GM19372 (cell line): Measurements from ENCODE around the gene PRKAB1.

Source experiments
- ATAC-seq: cut with Tn5 transposase; IDR thresholded peaks from one replicate; pipeline ENCODE4 v1.9.1; 2021; ENCODE audit warnings: mild to moderate bottlenecking, low read depth, moderate library complexity; ENCODE audit not compliant: unreplicated experiment

PRKAB1 gene

GRCh38 chr12:119682639-119683252, 14.8 kb downstream of the PRKAB1 start:
- no peak for ATAC-seq

- ATAC-seq, result no peak
These were observed 15.5 kb downstream of the PRKAB1 start for GRCh38 chr12:119683413-119683812.

GRCh38 chr12:119683816-119684215, 15.9 kb downstream of the PRKAB1 start:
- ATAC-seq, result no peak

GRCh38 chr12:119684711-119685369, 16.9 kb downstream of the PRKAB1 start:
- ATAC-seq, result no peak

- ATAC-seq, result no peak
These were observed 17.4 kb downstream of the PRKAB1 start for GRCh38 chr12:119685375-119685774.

GRCh38 chr12:119686355-119686754, 18.4 kb downstream of the PRKAB1 start:
- ATAC-seq, result no peak

- ATAC-seq, result no peak
These were observed 18.8 kb downstream of the PRKAB1 start for GRCh38 chr12:119686776-119687175.

- ATAC-seq, result no peak
These were observed 19.5 kb downstream of the PRKAB1 start for GRCh38 chr12:119687406-119687805.

- ATAC-seq, result no peak
These were observed 19.9 kb downstream of the PRKAB1 start for GRCh38 chr12:119687879-119688278.

- no peak for ATAC-seq
These were observed 22.1 kb downstream of the PRKAB1 start for GRCh38 chr12:119689935-119690500.

- ATAC-seq, result no peak
These were observed 23.4 kb downstream of the PRKAB1 start for GRCh38 chr12:119691202-119691810.

- ATAC-seq, result no peak
These were observed 24.5 kb downstream of the PRKAB1 start for GRCh38 chr12:119692410-119692809.

GRCh38 chr12:119692997-119693396, 25.1 kb downstream of the PRKAB1 start:
- ATAC-seq, result no peak

- ATAC-seq, result no peak
These were observed 25.6 kb downstream of the PRKAB1 start for GRCh38 chr12:119693511-119693910.

- no peak for ATAC-seq
These were observed 26.2 kb downstream of the PRKAB1 start for GRCh38 chr12:119694111-119694510.

- ATAC-seq, result no peak
These were observed 27.1 kb downstream of the PRKAB1 start for GRCh38 chr12:119695034-119695433.

GRCh38 chr12:119696943-119697342, 29.0 kb downstream of the PRKAB1 start:
- ATAC-seq, result no peak

- no peak for ATAC-seq
These were observed 31.3 kb downstream of the PRKAB1 start for GRCh38 chr12:119699199-119699760.

- ATAC-seq, result no peak
These were observed 32.1 kb downstream of the PRKAB1 start for GRCh38 chr12:119700078-119700477.

GRCh38 chr12:119704065-119704747, 36.3 kb downstream of the PRKAB1 start:
- ATAC-seq, result no peak

GRCh38 chr12:119705182-119705581, 37.2 kb downstream of the PRKAB1 start:
- ATAC-seq, result no peak
